Retinal pigment epithelial cell (primary cell): ENCODE measurements around the gene CDH24.
A peak's percentile ranks its signal among the peaks of the same experiment; 100 is the strongest.
"Not testable (repeated sequence)": the region's sequence is repeated elsewhere in the genome, so short reads cannot be mapped to it uniquely, and the experiment has no call there.

Experiments used
- DNase-seq: peaks from one replicate; pipeline ENCODE4 v3.0.0-alpha.2; 2010; ENCODE audit warnings: low read depth
- H3K4me3 ChIP-seq: 2 replicates; pipeline ENCODE4 v1.5.1; 2011; ENCODE audit warnings: mild to moderate bottlenecking, low read length, control low read depth, moderate library complexity
- TF ChIP-seq, protein P1 (sequence below): conservative IDR thresholded peaks from 2 replicates; pipeline ENCODE4 v1.5.1; 2011; ENCODE audit warnings: low read depth, low read length, control low read depth, inconsistent platforms

The CDH24 gene

DNA sequence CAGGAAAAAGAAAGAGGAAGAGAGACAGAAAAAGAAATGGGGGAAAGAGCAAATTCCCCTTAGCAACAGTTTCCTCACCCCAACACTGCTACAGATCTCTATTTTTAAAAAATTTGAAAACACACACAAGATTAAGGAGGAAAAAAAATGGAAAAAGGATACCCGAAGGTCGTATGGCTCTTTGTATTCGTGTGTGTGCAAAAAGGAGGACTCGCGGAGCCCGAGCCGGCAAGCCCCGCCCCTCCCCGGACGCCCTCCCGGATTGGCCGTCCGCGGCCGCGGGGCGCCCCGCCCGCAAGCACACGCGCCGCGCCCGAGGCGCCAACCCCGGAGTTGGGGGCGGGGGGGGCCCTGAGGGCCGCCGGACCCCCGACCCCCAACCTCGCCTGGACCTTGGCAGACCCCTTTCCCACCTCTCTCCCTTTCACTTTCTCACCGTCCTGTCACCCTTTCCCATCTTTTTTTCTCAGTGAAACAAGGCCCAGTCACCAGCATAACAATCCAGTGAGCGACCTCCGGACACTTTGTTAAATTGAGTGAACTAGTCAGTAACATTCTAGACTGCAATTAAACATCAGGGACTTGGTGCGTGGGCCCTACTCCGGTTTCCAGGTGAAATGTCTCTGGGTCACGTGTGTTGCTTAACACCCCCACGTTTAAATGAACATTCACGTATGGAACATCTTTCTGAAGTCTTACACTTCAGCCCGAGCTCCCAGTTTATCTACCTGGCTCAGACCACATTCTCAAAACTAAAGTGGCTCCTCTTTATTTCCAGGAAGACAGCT is 47.2 kb downstream of the CDH24 start, which contains the start of gene C14orf93:
Gene C14orf93, minus strand, starts transcription at position 205 of the 788 bp plus-strand sequence. CDS start 11,120 bp downstream, outside the sequence.
- TF ChIP-seq, protein P1, sequence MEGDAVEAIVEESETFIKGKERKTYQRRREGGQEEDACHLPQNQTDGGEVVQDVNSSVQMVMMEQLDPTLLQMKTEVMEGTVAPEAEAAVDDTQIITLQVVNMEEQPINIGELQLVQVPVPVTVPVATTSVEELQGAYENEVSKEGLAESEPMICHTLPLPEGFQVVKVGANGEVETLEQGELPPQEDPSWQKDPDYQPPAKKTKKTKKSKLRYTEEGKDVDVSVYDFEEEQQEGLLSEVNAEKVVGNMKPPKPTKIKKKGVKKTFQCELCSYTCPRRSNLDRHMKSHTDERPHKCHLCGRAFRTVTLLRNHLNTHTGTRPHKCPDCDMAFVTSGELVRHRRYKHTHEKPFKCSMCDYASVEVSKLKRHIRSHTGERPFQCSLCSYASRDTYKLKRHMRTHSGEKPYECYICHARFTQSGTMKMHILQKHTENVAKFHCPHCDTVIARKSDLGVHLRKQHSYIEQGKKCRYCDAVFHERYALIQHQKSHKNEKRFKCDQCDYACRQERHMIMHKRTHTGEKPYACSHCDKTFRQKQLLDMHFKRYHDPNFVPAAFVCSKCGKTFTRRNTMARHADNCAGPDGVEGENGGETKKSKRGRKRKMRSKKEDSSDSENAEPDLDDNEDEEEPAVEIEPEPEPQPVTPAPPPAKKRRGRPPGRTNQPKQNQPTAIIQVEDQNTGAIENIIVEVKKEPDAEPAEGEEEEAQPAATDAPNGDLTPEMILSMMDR, result no peak
- peak within 1 kb of the TSS; percentile 64 for H3K4me3 ChIP-seq
- DNase-seq, result no peak

DNA sequence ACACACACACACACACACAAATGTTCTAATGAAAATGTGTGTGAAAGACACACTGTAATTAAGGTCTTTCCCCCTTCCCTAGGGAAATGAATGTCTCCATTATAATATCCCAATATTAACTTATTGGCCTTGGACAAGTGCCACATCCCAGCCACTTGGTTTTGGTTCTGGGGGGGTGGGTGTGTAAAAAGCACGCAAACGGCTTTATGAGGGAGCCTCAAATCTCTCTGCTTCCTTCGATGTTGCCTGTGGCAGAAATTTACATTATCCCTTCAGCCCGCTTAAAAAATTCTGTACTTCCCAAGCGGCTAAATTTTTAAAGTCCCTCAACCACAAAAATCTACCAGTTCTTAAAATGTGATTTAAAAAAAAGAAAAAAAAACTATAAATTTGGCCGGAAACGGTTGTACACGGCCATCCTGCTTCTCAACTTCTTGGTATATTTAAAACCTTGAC is 47.8 kb downstream of the CDH24 start:
- peak overlapping the region; percentile 64 for H3K4me3 ChIP-seq
- TF ChIP-seq, protein P1, result no peak

DNA sequence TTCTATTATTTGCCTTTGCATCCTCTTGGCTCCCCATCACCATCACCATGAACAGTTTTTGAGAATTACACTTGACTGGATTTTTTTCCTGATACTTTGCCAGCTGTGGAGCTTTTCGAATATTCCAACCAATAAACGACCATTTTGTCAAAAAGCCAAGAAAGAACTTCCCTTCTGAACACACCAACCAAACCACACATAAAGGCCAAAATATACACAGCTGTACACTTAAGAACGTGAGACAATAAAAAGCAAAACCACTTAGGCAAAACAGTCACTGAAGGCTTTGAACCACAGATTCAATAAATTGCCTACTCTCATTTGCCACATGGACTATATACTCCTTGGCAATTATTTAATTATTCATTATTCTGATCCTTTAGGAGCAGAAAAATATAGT is 48.5 kb downstream of the CDH24 start:
- H3K4me3 ChIP-seq, result no peak overlapping the region
- no peak for DNase-seq
- TF ChIP-seq, protein P1, result no peak

More for the DNA sequence above, 47.8 kb downstream of the CDH24 start:
- no peak for DNase-seq

DNA sequence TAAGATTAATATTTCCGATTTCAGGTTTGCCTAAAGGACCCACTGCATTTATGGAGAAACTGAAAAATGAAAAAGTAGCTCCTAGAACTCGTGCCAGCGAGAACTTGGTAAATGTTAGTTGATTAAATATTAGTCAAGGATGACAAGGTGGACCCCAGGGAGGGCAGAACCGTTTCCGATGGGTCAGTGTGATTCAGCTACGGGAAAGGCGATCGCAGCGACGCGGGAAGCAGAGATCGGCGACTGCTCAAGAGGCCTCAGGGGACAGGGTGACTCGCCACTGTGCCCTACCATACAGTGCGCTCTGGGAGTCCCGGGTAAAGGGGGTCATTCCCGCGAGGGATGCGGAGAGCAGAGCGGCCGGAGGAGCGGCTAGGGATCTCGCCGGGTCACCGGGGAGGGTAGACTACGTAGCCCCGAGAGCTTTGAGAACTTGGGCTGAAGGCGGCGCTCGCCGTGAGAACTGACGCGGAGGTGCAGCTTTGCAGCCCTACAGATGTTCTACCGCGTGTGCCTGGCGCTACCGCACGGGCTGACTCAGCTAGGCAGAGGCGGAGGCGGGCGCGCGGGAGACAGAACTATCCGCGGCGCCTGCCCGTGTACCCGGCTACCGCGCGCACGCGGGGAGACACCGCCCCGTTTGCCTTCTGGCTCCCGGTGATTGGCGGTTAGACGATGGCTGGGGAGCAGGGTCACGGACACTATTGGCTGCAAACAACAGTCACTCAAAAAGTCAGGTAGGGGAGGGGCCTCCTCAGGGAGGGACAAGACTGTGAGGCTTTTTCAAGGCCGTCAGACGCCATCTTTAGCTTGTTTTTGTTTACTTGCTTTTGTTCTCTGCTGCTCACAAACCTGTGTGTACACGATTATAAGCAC is 50.5 kb downstream of the CDH24 start:
- TF ChIP-seq, protein P1, result no peak
- peak; percentile 89 for DNase-seq
- H3K4me3 ChIP-seq, result peak overlapping the region; percentile 78

DNA sequence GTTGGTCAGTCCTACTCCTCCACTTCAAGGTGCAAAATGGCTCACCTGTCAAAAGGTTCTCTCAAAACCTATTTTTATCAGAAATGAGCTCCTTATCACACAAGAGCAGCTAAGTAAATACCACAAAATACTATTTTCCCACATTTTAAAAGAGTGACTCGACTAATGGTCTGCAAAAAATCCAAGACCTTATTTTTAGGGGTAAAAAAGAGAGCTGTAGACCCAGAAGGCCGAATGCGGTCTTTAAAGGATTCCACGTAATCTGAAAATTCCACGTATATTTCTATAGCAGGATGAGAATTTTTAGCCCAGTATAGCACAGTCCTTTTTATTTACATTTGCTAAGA is 51.2 kb downstream of the CDH24 start:
- DNase-seq, result no peak
- TF ChIP-seq, protein P1, result no peak
- H3K4me3 ChIP-seq, result peak overlapping the region; percentile 78

DNA sequence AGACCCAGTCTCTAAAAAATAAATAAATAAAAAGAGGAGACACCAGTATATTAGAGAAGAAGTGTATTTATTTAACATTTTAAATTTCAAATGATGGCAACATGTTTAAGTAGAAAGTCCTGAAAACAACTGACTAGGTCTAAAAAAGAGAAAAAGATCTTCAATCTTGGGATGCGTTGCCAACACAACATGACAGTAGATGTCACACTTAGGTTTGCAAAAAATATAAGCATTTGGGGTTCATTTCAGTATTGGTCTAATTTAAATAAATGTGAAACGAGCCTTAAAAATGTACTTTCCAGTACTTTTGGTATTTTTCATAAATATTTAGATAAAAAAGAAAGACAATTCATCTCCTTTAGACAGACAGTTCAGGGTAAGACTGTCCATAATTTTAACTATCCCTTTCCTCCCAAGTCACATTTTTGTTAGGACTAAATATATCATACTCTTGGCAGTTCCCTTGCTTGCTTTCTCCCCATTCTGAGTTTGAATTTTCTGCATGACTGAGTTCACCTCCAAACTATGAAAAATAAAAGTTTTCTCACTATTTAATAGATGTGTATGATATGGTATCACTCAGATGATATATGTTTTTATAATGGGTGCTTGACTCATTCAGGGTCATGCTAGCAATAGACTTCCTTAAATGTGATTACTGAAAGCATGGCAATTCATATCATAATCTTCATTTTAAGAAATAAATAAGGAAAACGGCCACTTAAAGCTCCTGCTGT is 51.7 kb downstream of the CDH24 start:
- no peak overlapping the region for H3K4me3 ChIP-seq
- no peak for DNase-seq
- TF ChIP-seq, protein P1, result no peak

DNA sequence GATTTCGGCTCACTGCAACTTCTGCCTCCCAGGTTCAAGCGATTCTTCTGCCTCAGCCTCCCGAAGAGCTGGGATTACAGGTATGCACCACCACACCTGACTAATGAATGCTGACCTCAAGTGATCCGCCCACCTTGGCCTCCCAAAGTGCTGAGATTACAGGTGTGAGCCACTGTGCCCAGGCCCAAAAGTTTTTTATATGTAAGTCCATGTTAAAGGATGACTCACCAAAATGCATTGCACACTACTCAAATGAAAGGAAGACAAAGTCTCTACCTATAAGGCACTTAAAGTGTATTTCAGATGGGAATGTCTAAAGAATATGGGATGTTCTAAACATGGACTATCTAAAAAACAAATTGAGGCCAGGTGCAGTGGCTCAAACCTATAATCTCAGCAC is 53.0 kb downstream of the CDH24 start:
- DNase-seq, H3K4me3 ChIP-seq: not testable (repeated sequence)
